ENCODE measurements around the gene SMIM45.
A peak's percentile ranks its signal among the peaks of the same experiment; 100 is the strongest.

The SMIM45 gene

GRCh38 chr22:41923595-41924276 is 28.2 kb upstream of the SMIM45 start (continued):
- TF ChIP-seq ZBTB33 (IDR thresholded peaks at IDR 0.05) (no peak), FOXM1 (IDR thresholded peaks at IDR 0.05; ENCODE audit: low read depth, low read length) (no peak), CHD4 (IDR thresholded peaks at IDR 0.05) (no peak), IKZF1 (conservative IDR thresholded peaks at IDR 0.05) (no peak), GATAD2B (conservative IDR thresholded peaks at IDR 0.05; ENCODE audit: low read depth) (no peak), GABPA (IDR thresholded peaks at IDR 0.05; ENCODE audit: low read depth) (no peak), PAX8 (IDR thresholded peaks at IDR 0.05) (peak; percentile 94), POLR2A (IDR thresholded peaks at IDR 0.05; ENCODE audit: low read depth, low read length) (no peak), SMAD1 (IDR thresholded peaks at IDR 0.05; ENCODE audit: low read depth, partially characterized antibody) (peak; percentile 36), POLR2AphosphoS5 (IDR thresholded peaks at IDR 0.05; ENCODE audit: low read length) (peak; percentile 48), ZBTB40 (IDR thresholded peaks at IDR 0.05; ENCODE audit: borderline replicate concordance) (no peak)
- TF ChIP-seq, protein P1, sequence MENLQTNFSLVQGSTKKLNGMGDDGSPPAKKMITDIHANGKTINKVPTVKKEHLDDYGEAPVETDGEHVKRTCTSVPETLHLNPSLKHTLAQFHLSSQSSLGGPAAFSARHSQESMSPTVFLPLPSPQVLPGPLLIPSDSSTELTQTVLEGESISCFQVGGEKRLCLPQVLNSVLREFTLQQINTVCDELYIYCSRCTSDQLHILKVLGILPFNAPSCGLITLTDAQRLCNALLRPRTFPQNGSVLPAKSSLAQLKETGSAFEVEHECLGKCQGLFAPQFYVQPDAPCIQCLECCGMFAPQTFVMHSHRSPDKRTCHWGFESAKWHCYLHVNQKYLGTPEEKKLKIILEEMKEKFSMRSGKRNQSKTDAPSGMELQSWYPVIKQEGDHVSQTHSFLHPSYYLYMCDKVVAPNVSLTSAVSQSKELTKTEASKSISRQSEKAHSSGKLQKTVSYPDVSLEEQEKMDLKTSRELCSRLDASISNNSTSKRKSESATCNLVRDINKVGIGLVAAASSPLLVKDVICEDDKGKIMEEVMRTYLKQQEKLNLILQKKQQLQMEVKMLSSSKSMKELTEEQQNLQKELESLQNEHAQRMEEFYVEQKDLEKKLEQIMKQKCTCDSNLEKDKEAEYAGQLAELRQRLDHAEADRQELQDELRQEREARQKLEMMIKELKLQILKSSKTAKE (IDR thresholded peaks at IDR 0.05; ENCODE audit: low read depth, poor library complexity, severe bottlenecking): no peak
- TF ChIP-seq, protein P2, sequence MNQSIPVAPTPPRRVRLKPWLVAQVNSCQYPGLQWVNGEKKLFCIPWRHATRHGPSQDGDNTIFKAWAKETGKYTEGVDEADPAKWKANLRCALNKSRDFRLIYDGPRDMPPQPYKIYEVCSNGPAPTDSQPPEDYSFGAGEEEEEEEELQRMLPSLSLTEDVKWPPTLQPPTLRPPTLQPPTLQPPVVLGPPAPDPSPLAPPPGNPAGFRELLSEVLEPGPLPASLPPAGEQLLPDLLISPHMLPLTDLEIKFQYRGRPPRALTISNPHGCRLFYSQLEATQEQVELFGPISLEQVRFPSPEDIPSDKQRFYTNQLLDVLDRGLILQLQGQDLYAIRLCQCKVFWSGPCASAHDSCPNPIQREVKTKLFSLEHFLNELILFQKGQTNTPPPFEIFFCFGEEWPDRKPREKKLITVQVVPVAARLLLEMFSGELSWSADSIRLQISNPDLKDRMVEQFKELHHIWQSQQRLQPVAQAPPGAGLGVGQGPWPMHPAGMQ (IDR thresholded peaks at IDR 0.05; ENCODE audit: borderline replicate concordance): no peak
